SU-DHL-6 (cell line): Measurements from ENCODE around the gene SLC16A8.

Experiments
- CTCF ChIP-seq: fragments of 200-600 bp; sonication (generic); IDR thresholded peaks from one replicate; pipeline ENCODE4 v1.5.1; 2017; ENCODE audit warnings: antibody characterized with exemption, mild to moderate bottlenecking, low read length, moderate library complexity; ENCODE audit not compliant: insufficient read depth, poor library complexity, severe bottlenecking
- EZH2phosphoT487 ChIP-seq: fragments of 200-600 bp; sonication (generic), shearing (Covaris generic); conservative IDR thresholded peaks from 2 replicates; pipeline ENCODE4 v1.6.1; 2018; ENCODE audit warnings: mild to moderate bottlenecking, antibody characterized with exemption, low read length, moderate library complexity, mixed read lengths

GRCh38 chr22:38038426-38038825, 45.6 kb downstream of the SLC16A8 start:
- TF ChIP-seq CTCF = no peak
- no peak for TF ChIP-seq EZH2phosphoT487
